Fibroblast of lung (primary cell): ENCODE data around the gene REL.

Source experiments
- CTCF ChIP-seq, 2 donors: IDR thresholded peaks in 1 of 2; conservative IDR thresholded peaks in 1 of 2; 1 replicate in 1 of 2; 2 replicates in 1 of 2; pipeline ENCODE4 v1.5.1; 2011 to 2012; ENCODE audit warnings: low read length in 2 of 2, control low read depth in 1 of 2, inconsistent platforms in 1 of 2, low read depth in 1 of 2, mild to moderate bottlenecking in 1 of 2
- EZH2 ChIP-seq: IDR thresholded peaks from 2 replicates; pipeline ENCODE4 v1.5.1; 2012; ENCODE audit warnings: low read length, control low read depth, mild to moderate bottlenecking; ENCODE audit errors: missing control alignments

DNA sequence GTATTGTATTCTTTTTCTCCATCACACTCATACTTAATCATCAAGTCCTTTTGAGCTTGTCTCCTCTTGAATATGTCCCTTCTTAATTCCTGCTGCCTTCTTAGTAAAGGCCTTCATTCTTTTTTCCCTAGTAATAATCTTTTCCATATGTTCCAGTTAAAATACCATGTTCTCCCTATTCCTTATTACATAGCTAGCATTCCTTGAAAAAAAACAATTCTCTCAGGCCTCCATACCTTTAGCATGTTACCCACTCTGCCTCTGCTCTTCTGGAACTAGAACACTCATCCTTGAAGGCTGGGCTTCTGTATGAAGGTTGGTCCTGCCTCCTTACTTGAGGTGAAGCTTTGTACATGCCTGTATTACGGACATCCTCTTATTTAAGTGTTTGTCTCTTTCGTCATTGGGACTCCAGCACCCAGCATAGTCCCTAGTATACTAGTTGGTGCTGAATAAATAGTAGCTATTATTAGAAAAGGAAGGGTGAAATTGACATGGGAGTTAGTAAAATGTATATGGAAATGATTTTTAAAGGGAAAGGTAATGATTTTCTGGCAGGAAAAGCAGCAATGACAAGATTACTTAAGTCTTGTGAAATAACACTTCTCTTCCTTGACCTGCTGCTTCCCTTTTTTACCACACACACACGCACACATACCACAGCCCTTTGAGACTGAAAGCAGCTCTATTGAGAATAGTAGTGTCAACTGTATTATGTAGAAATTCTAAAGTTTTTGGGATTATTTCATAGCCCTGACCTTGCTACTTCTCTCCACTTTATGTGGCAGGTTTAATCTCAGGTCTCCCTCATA lies 45.6 kb downstream of the REL start:
- TF ChIP-seq EZH2 (no peak), CTCF (conservative IDR thresholded peaks at IDR 0.05 in 1 of 2, IDR thresholded peaks at IDR 0.05 in 1 of 2; ENCODE audit: low read depth in 1 of 2, low read length in 2 of 2) (no peak)
